ENCODE data around the gene ZCCHC10. TPM values are rescaled to one million over a fixed set of nuclear protein-coding genes. Genes with fewer than 3 reads are reported as not detected.

The ZCCHC10 gene
- total and polyA plus RNA-seq, 10 of the 15 experiments (the other 5 are each of a cell fraction or from before 2014, with no cell fraction given) = 16.8 to 117 (median 53.5) TPM

- TF ChIP-seq PRDM15 (CRISPR knock-in tag; IDR thresholded peaks at IDR 0.05) (peak; percentile 84), PBX3 (IDR thresholded peaks at IDR 0.05; ENCODE audit: insufficient replicate concordance, low read depth, low read length) (peak; percentile 88), ZNF207 (IDR thresholded peaks at IDR 0.05; ENCODE audit: borderline replicate concordance) (0 out of 2 replicates have a peak, but pooled peaks have one; percentile 49), REST (IDR thresholded peaks at IDR 0.05; ENCODE audit: low read depth, low read length) (no peak), ESRRA (IDR thresholded peaks at IDR 0.05; ENCODE audit: low read length) (no peak), SPI1 (IDR thresholded peaks at IDR 0.05; ENCODE audit: borderline replicate concordance, insufficient read depth, low read depth, low read length) (no peak), RBBP5 (conservative IDR thresholded peaks at IDR 0.05) (no peak), IKZF1 (conservative IDR thresholded peaks at IDR 0.05) (peak; percentile 81), RB1 (IDR thresholded peaks at IDR 0.05; ENCODE audit: borderline replicate concordance) (no peak), BMI1 (IDR thresholded peaks at IDR 0.05; ENCODE audit: borderline replicate concordance) (no peak), BRCA1 (IDR thresholded peaks at IDR 0.05; ENCODE audit: low read depth, low read length) (no peak), NFIC (IDR thresholded peaks at IDR 0.05; ENCODE audit: low read depth, low read length) (no peak), PAX5 (IDR thresholded peaks at IDR 0.05; ENCODE audit: borderline replicate concordance, low read depth, low read length) (no peak), SUZ12 (IDR thresholded peaks at IDR 0.05; ENCODE audit: unreplicated experiment) (no peak)
- TF ChIP-seq, protein P1, sequence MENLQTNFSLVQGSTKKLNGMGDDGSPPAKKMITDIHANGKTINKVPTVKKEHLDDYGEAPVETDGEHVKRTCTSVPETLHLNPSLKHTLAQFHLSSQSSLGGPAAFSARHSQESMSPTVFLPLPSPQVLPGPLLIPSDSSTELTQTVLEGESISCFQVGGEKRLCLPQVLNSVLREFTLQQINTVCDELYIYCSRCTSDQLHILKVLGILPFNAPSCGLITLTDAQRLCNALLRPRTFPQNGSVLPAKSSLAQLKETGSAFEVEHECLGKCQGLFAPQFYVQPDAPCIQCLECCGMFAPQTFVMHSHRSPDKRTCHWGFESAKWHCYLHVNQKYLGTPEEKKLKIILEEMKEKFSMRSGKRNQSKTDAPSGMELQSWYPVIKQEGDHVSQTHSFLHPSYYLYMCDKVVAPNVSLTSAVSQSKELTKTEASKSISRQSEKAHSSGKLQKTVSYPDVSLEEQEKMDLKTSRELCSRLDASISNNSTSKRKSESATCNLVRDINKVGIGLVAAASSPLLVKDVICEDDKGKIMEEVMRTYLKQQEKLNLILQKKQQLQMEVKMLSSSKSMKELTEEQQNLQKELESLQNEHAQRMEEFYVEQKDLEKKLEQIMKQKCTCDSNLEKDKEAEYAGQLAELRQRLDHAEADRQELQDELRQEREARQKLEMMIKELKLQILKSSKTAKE (IDR thresholded peaks at IDR 0.05; ENCODE audit: low read depth, poor library complexity, severe bottlenecking) = no peak
These were observed 62.9 kb downstream of the ZCCHC10 start, which contains the start of gene AFF4 (continued) for GRCh38 chr5:132963171-132964104.
